ENCODE results near the gene LRRC37A3.
A peak's percentile ranks its signal among the peaks of the same experiment; 100 is the strongest.
"Not testable (repeated sequence)": the region's sequence is repeated elsewhere in the genome, so short reads cannot be mapped to it uniquely, and the experiment has no call there.

The LRRC37A3 gene

DNA sequence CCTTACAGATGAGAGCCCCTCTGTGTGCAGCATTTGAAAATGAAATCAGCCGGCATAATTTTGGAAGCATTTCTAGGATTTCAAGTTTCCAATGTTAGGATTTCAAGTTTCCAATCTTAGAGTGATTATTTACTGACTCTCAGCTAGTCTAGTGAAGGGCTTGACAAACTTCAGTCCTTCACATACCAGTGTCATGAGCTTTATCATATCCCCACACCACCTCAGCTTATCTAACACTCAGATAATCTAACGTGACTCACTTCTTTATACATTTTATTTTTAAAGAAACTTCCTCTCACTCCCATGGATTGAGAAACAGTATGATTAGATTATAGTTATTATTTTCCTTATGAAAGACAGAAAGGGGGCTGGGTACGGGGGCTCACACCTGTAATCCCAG lies 9.4 kb upstream of the LRRC37A3 start:
- H3K27ac ChIP-seq = not testable (repeated sequence)

DNA sequence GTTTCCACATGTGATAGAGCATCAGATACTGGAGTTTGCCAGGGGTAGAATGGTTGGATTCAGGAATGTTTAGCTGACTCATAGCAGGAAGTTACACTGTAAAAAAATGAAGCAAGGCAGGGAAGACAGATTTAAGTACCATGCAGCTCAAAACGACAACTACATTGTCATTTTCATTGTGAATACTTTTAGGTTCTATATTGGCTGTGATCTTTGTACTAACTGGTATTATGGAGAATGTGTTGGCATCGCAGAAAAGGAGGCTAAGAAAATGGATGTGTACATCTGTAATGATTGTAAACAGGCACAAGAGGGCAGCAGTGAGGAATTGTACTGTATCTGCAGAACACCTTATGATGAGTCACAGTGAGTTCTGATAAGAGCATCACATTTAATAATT lies 8.2 kb upstream of the LRRC37A3 start:
- H3K27ac ChIP-seq = not testable (repeated sequence)
- TF ChIP-seq, protein P1, sequence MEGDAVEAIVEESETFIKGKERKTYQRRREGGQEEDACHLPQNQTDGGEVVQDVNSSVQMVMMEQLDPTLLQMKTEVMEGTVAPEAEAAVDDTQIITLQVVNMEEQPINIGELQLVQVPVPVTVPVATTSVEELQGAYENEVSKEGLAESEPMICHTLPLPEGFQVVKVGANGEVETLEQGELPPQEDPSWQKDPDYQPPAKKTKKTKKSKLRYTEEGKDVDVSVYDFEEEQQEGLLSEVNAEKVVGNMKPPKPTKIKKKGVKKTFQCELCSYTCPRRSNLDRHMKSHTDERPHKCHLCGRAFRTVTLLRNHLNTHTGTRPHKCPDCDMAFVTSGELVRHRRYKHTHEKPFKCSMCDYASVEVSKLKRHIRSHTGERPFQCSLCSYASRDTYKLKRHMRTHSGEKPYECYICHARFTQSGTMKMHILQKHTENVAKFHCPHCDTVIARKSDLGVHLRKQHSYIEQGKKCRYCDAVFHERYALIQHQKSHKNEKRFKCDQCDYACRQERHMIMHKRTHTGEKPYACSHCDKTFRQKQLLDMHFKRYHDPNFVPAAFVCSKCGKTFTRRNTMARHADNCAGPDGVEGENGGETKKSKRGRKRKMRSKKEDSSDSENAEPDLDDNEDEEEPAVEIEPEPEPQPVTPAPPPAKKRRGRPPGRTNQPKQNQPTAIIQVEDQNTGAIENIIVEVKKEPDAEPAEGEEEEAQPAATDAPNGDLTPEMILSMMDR (IDR thresholded peaks at IDR 0.05) = peak; percentile 72

DNA sequence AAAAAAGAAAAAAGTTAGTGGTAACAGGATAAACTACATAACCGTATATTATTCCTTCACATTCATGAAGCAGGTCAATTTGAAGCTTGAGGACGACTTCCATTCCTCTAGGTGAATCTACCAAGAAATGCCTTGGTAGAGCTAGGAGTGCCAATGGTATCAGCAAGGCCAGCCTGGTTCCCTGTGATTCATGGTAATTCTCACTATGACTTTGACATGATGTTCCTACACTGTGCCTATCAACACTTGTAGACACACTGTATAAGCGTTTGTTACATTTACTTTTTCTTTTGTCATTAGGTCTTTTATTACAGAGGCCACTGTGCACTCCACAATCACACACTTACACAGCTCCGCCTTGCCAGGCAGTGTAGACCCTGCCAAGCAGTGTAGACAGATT lies 7.2 kb upstream of the LRRC37A3 start:
- H3K27ac ChIP-seq = not testable (repeated sequence)

DNA sequence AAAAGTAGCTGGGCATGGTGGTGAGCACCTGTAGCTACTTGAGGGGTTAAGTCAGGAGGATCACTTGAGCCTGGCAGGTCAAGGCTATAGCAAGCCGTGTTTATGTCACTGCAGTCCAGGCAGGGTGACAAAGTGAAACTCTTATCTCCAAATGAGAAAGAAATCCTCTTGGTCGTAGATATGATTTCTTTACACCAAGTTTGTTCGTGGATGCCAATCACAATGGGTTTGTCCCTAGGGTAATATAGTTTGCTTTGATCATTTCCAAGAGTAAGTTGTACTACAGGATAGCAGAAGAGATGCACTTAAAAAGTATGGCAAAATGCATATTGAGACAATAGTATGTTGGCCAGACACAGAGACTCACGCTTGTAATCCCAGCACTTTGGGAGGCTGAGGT lies 6.0 kb upstream of the LRRC37A3 start:
- not testable (repeated sequence) for H3K27ac ChIP-seq

DNA sequence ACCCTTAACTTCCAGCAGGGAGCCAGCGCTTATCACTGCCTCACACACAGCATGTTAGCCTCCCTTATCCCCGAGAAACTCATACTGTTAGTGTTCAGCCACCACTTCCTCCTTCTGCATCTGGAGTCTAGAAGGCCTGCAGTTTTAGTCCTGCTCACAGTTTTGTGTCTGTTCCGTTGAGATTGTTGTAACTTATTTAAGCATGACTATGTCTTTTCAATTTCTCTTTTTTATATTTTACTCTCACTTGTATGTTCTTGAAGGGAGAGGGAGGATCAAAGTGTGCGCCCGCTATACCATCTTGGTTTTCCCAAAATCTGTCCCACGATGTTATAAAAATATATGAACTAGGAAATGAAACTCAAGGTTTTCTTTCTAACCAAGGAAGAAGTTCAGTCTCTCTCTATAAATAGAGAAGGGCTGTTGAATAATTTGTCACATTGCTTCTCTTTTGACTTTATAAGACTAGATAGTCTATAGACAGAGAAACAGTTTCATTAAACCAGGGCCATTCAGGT lies 3.8 kb upstream of the LRRC37A3 start:
- not testable (repeated sequence) for H3K27ac ChIP-seq

DNA sequence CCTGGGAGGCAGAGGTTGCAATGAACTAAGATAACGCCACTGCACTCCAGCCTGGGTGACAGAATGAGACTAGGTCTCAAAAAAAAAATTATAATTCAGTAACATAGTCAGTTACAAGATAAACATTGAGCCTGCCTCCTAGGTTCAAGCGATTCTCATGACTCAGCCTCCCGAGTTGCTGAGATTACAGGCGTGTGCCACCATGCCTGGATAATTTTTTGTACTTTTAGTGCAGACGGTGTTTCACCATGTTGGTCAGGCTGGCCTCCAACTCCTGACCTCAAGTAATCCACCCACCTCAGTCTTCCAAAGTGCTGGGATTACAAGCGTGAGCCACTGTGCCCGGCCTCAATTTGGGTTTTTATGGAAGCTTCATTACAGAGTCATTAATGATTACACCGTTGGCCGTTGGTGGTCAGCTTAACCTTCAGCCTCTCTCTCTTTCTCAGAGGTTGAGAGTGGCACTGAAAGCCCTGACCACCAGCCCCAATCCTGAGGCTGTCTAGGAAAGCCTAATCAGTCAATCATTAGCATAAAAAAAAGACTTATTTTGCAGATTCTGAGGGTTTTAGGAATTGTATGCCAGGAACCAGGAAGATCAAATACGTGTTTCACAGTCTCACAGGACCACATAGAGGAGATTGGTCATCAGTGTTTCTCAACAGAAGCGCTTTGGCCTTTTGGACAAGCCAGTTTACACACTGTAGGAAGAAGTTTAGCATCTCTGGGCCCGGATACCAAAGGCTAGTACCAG lies 1.3 kb upstream of the LRRC37A3 start:
- TF ChIP-seq, protein P1 (IDR thresholded peaks at IDR 0.05) = no peak
- no peak overlapping the region for H3K27ac ChIP-seq

DNA sequence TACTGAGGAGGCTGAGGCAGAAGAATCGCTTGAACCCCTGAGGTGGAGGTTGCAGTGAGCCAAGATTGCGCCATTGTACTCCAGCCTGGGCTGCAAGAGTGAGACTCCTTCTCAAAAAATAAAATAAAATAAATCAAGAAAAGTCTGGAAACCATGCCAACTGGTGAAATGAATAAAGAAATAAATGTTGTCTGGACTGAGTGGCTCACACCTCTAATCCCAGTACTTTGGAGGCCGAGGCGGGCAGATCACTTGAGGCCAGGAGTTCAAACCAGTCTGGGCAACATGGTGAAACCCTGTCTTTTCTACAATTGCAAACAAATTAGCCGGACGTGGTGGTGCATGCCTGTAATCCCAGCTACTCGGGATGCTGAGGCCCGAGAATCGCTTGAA lies 744 bp upstream of the LRRC37A3 start:
- no peak for TF ChIP-seq ZFX (IDR thresholded peaks at IDR 0.05; ENCODE audit: borderline replicate concordance)
- TF ChIP-seq, protein P1 (IDR thresholded peaks at IDR 0.05) = no peak
- peak overlapping the region; percentile 87 for H3K27ac ChIP-seq

DNA sequence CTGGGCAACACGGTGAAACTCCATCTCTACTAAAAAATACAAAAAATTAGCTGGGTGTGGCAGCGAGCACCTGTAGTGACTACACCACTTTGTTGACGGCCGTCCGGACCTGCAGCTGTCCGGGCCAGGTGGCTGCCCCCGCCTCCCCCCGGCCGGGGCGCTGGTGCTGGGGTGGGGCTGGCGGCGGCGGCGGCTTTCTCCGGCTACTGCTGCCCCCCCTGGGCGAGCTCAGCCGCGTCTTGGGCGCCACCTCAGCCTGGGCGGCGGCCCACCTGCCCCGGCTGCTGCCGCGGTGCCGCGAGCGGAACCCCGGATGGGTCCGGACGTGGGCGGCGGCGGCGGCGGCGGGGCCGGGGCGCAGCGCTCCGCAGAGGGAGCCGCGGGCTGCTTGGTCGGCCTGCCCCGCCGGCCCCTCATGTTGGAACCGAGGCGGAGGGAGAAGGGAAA lies 413 bp downstream of the LRRC37A3 start:
- peak overlapping the region; percentile 87 for H3K27ac ChIP-seq

DNA sequence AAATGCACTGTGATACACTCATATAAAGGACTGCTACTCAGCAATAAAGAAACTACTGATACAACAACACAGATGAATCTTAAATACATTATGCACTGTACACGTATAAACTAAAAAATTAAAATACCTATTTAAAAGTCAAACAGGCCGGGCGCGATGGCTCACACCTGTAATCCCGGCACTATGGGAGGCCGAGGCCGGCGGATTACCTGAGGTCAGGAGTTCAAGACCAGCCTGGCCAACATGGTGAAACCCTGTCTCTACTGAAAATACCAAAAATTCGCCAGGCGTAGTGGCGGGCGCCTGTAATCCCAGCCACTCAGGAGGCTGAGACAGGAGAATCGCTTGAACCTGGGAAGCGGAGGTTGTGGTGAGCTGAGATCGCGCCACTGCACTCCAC lies 1.7 kb downstream of the LRRC37A3 start:
- not testable (repeated sequence) for H3K27ac ChIP-seq

DNA sequence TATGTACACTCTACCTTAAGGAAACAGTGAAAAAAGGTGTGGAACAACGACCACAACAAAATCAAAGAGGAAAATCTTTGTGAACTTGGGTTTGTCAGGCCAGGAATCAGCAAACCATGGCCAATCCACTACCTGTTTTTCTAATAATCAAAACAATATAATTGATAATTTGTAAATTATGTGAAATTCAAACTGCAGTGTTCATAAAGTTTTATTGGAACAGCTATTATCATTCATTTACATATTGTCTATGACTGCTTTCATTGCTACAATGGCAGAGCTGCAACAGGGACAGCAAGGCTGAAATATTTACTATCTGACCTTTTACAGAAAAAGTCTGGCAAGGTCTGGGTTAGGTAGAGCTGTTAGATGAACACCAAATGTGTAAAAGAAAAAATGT lies 4.0 kb downstream of the LRRC37A3 start:
- not testable (repeated sequence) for H3K27ac ChIP-seq

DNA sequence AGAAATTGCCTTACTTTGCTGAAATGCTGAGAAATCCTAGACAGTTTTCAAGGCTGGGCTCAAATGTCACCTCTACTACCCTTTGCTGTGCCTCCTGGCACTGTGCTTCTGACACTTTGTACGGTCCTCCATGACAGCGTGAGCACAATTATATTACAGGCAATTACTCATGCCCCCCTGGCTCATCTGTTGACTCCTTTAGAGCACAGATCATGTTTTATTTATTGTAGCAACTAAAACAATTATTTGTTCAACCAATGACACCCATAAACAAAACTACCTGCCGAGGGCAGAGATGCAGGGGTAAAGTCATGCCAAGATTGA lies 9.1 kb downstream of the LRRC37A3 start:
- H3K27ac ChIP-seq = not testable (repeated sequence)

DNA sequence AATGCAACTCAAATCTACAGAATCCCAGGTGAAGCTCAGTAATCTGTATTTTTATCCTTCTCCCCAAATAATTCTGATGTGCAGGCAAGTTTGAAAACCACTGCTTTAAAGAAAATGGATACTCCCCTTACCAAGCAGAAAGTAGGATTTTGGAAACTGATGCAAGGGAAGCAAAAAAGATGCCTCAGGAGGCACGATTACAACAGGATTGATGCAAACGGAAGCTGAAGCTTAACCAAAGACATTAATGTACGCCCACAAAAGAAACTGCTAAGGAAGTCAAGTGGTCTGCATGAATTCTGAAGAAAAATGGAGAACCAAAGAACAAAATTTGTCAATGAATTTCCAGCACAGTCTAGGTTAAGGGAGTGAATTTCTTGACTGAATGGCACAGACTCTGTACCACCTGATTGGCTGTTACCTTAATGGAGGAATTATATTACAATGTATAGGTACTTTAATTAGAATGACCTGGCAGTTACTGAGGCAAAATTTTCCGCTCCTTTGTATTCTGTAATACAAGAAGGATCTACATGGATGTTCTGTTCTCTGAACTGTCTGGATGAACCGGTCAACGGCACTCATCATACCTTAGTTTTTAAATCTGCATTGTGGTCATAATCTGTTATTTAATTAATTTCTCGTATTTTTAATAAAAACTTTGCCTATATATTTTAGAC lies 9.6 kb downstream of the LRRC37A3 start:
- not testable (repeated sequence) for H3K27ac ChIP-seq

DNA sequence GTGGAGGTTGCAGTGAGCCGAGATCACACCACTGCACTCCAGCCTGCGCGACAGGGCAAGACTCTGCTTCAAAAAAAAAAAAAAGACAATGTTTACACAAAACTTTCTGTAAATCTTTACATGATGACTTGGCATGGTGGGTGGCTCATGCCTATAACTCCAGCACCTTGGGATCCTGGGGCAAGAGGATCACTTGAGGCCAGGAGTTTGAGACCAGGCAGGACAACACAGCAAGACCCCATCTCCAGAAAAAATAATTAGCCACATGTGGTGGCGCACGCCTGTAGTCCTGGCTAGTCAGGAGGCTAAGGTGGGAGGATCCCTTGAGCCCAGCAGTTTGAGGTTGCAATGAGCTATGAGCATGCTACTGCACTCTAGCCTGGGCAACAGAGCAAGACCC lies 15.2 kb downstream of the LRRC37A3 start:
- not testable (repeated sequence) for H3K27ac ChIP-seq

DNA sequence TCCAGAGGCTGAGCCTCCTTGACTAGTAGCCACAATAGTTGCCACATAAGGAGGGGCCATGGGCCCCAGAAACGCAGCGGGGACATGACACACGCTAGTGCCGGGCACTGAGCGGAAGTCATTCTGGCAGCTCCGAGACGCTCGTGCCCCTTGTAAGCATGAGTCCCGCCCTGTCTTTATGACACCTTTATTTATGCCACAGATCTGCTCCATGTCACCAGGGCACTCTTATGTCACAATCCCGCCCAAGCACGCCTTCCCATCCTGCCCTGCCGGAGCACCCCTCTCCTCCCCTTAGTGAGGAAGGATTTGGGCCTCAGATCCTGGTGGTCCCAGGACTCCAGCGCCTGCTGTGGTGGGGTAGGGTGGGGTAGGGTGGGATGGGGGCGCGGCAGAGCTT lies 22.1 kb downstream of the LRRC37A3 start:
- H3K27ac ChIP-seq = not testable (repeated sequence)

DNA sequence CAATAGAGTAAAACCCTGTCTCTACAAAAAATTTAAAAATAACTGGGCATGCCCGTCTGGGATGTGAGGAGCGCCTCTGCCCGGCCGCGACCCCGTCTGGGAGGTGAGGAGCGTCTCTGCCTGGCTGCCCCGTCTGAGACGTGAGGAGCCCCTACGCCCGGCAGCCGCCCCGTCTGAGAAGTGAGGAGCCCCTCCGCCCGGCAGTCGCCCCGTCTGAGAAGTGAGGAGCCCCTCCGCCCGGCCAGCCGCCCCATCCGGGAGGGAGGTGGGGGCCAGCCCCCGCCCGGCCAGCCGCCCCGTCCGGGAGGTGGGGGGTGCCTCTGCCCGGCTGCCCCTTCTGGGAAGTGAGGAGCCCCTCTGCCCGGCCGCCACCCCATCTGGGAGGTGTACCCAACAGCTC lies 45.1 kb downstream of the LRRC37A3 start:
- H3K27ac ChIP-seq = not testable (repeated sequence)
